Effector memory CD8-positive, alpha-beta T cell (primary cell): ENCODE data around the gene LFNG.

ENCODE experiments used
- ATAC-seq: fragments of 150-1000 bp; cut with Tn5 transposase; replicated peaks from 2 replicates; pipeline ENCODE4 v1.10.0; 2021; ENCODE audit warnings: mild to moderate bottlenecking, moderate library complexity
- DNase-seq, 3 experiments: peaks; one replicate each; pipeline ENCODE4 v3.0.0; 2021
- H3K27ac Mint-ChIP-seq, 2 donors: one replicate each; pipeline ENCODE4 v1.8.0; 2022; ENCODE audit warnings: mild to moderate bottlenecking in 2 of 2, mixed read lengths in 2 of 2, moderate library complexity in 2 of 2
- H3K27me3 Mint-ChIP-seq, 2 donors: one replicate each; pipeline ENCODE4 v1.8.0; 2022; ENCODE audit warnings: mixed read lengths in 2 of 2
- H3K36me3 Mint-ChIP-seq: one replicate; pipeline ENCODE4 v1.8.0; 2022; ENCODE audit warnings: mild to moderate bottlenecking, moderate library complexity, mixed read lengths; ENCODE audit not compliant: insufficient read depth
- H3K4me1 Mint-ChIP-seq, 2 donors: one replicate each; pipeline ENCODE4 v1.8.0; 2022; ENCODE audit warnings: low read depth in 2 of 2, mixed read lengths in 2 of 2
- H3K4me3 Mint-ChIP-seq, 2 donors: one replicate each; pipeline ENCODE4 v1.8.0; 2022; ENCODE audit warnings: mild to moderate bottlenecking in 2 of 2, mixed read lengths in 2 of 2, moderate library complexity in 2 of 2
- H3K9me3 Mint-ChIP-seq, 2 donors: one replicate each; pipeline ENCODE4 v1.8.0; 2022; ENCODE audit warnings: mixed read lengths in 2 of 2

The LFNG gene

GRCh38 chr7:2567679-2568278, 48.2 kb downstream of the LFNG start:
- H3K4me1 Mint-ChIP-seq: no peaks in the 10 kb centered on the region
- no peaks in the 10 kb centered on the region for H3K9me3 Mint-ChIP-seq
- H3K36me3 Mint-ChIP-seq: no peaks in the 10 kb centered on the region
- no peaks in the 10 kb centered on the region for H3K27me3 Mint-ChIP-seq
- no peak overlapping the region for H3K4me3 Mint-ChIP-seq
- ATAC-seq (no peak), DNase-seq (no peak)
- no peak overlapping the region for H3K27ac Mint-ChIP-seq

GRCh38 chr7:2568521-2569223, 49.1 kb downstream of the LFNG start:
- DNase-seq (no peak), ATAC-seq (no peak)
- Mint-ChIP-seq H3K27me3 (no peaks in the 10 kb centered on the region), H3K4me3 (no peak overlapping the region), H3K36me3 (peaks cover 3% of the 10 kb centered on the region), H3K9me3 (no peaks in the 10 kb centered on the region), H3K27ac (no peak overlapping the region), H3K4me1 (no peaks in the 10 kb centered on the region)

GRCh38 chr7:2569421-2569820, 49.8 kb downstream of the LFNG start:
- Mint-ChIP-seq H3K27ac (no peak overlapping the region), H3K9me3 (no peaks in the 10 kb centered on the region), H3K27me3 (no peaks in the 10 kb centered on the region), H3K4me1 (no peaks in the 10 kb centered on the region), H3K4me3 (no peak overlapping the region), H3K36me3 (peaks cover 3% of the 10 kb centered on the region)
- no peak for ATAC-seq
- no peak for DNase-seq

- H3K4me3 Mint-ChIP-seq: no peak overlapping the region
- H3K27me3 Mint-ChIP-seq: no peaks in the 10 kb centered on the region
- H3K4me1 Mint-ChIP-seq: no peaks in the 10 kb centered on the region
- no peak for DNase-seq
- no peak for ATAC-seq
- H3K27ac Mint-ChIP-seq: no peak overlapping the region
- peaks cover 6% of the 10 kb centered on the region for H3K36me3 Mint-ChIP-seq
- H3K9me3 Mint-ChIP-seq: no peaks in the 10 kb centered on the region
Measured at GRCh38 chr7:2570021-2570420, 50.4 kb downstream of the LFNG start.

GRCh38 chr7:2571409-2571808, 51.8 kb downstream of the LFNG start:
- Mint-ChIP-seq H3K36me3 (peaks cover 6% of the 10 kb centered on the region), H3K4me1 (no peaks in the 10 kb centered on the region), H3K27me3 (no peaks in the 10 kb centered on the region), H3K9me3 (no peaks in the 10 kb centered on the region), H3K4me3 (no peak overlapping the region), H3K27ac (no peak overlapping the region)
- ATAC-seq (no peak), DNase-seq (no peak)

- Mint-ChIP-seq H3K4me1 (no peaks in the 10 kb centered on the region), H3K36me3 (peaks cover 6% of the 10 kb centered on the region), H3K27ac (no peak overlapping the region), H3K9me3 (no peaks in the 10 kb centered on the region), H3K27me3 (no peaks in the 10 kb centered on the region), H3K4me3 (no peak overlapping the region)
- ATAC-seq: no peak
- DNase-seq: no peak
Measured at GRCh38 chr7:2572101-2572842, 52.7 kb downstream of the LFNG start.

- H3K36me3 Mint-ChIP-seq: peaks cover 6% of the 10 kb centered on the region
- H3K4me1 Mint-ChIP-seq: no peaks in the 10 kb centered on the region
- no peak overlapping the region for H3K27ac Mint-ChIP-seq
- H3K4me3 Mint-ChIP-seq: no peak overlapping the region
- no peaks in the 10 kb centered on the region for H3K9me3 Mint-ChIP-seq
- H3K27me3 Mint-ChIP-seq: no peaks in the 10 kb centered on the region
- DNase-seq: no peak
- no peak for ATAC-seq
Measured at GRCh38 chr7:2573761-2574160, 54.2 kb downstream of the LFNG start.

GRCh38 chr7:2575046-2575732, 55.6 kb downstream of the LFNG start:
- Mint-ChIP-seq H3K36me3 (peaks cover 9% of the 10 kb centered on the region), H3K27ac (peak overlapping the region; percentile 31 to 77), H3K4me3 (no peak overlapping the region), H3K27me3 (no peaks in the 10 kb centered on the region), H3K4me1 (no peaks in the 10 kb centered on the region), H3K9me3 (no peaks in the 10 kb centered on the region)
- DNase-seq (no peak), ATAC-seq (no peak)

GRCh38 chr7:2575733-2576340, 56.3 kb downstream of the LFNG start:
- H3K27me3 Mint-ChIP-seq: no peaks in the 10 kb centered on the region
- peaks cover 12% of the 10 kb centered on the region for H3K36me3 Mint-ChIP-seq
- DNase-seq: no peak
- H3K4me3 Mint-ChIP-seq: no peak overlapping the region
- H3K27ac Mint-ChIP-seq: no peak overlapping the region
- no peaks in the 10 kb centered on the region for H3K4me1 Mint-ChIP-seq
- no peak for ATAC-seq
- no peaks in the 10 kb centered on the region for H3K9me3 Mint-ChIP-seq

GRCh38 chr7:2576742-2577491, 57.3 kb downstream of the LFNG start:
- Mint-ChIP-seq H3K27me3 (no peaks in the 10 kb centered on the region), H3K36me3 (peaks cover 12% of the 10 kb centered on the region)

More at GRCh38 chr7:2576742-2577491, 57.3 kb downstream of the LFNG start:
- ATAC-seq (no peak), DNase-seq (no peak)
- no peaks in the 10 kb centered on the region for H3K4me1 Mint-ChIP-seq
- no peak overlapping the region for H3K27ac Mint-ChIP-seq
- H3K9me3 Mint-ChIP-seq: no peaks in the 10 kb centered on the region
- H3K4me3 Mint-ChIP-seq: no peak overlapping the region
